Measurements from ENCODE around the gene RAET1L.
A peak's percentile ranks its signal among the peaks of the same experiment; 100 is the strongest.
"Not testable (repeated sequence)": the region's sequence is repeated elsewhere in the genome, so short reads cannot be mapped to it uniquely, and the experiment has no call there.

Gene RAET1L

GRCh38 chr6:150006961-150007464 lies 18.3 kb downstream of the RAET1L start:
- in situ Hi-C loops (cut with HindIII; ENCODE audit: low pct_unique_long_range_greater_than_20kb, low sequenced_read_pairs) = no loop called here
- no peak for DNase-seq (ENCODE audit: low read depth in 1 of 2, low spot score in 1 of 2)
- TF ChIP-seq JUND (IDR thresholded peaks at IDR 0.05; ENCODE audit: low read depth) = no peak

GRCh38 chr6:150005761-150006651 lies 19.3 kb downstream of the RAET1L start:
- TF ChIP-seq JUND (IDR thresholded peaks at IDR 0.05; ENCODE audit: low read depth) = no peak
- in situ Hi-C loops (cut with HindIII; ENCODE audit: low pct_unique_long_range_greater_than_20kb, low sequenced_read_pairs) = no loop called here
- DNase-seq (ENCODE audit: low read depth in 1 of 2, low spot score in 1 of 2) = no peak

GRCh38 chr6:150004783-150005717 lies 20.3 kb downstream of the RAET1L start:
- no peak for TF ChIP-seq JUND (IDR thresholded peaks at IDR 0.05; ENCODE audit: low read depth)
- in situ Hi-C loops (cut with HindIII; ENCODE audit: low pct_unique_long_range_greater_than_20kb, low sequenced_read_pairs) = no loop called here
- DNase-seq (ENCODE audit: low read depth in 1 of 2, low spot score in 1 of 2) = peak; percentile 92

- DNase-seq (ENCODE audit: low read depth in 1 of 2, low spot score in 1 of 2) = no peak
- TF ChIP-seq JUND (IDR thresholded peaks at IDR 0.05; ENCODE audit: low read depth) = no peak
- in situ Hi-C loops (cut with HindIII; ENCODE audit: low pct_unique_long_range_greater_than_20kb, low sequenced_read_pairs) = no loop called here
These were observed 21.1 kb downstream of the RAET1L start for GRCh38 chr6:150004101-150004782.

GRCh38 chr6:150003599-150003998 lies 21.7 kb downstream of the RAET1L start:
- DNase-seq (ENCODE audit: low read depth in 1 of 2, low spot score in 1 of 2); in situ Hi-C loops (cut with HindIII; ENCODE audit: low pct_unique_long_range_greater_than_20kb, low sequenced_read_pairs): not testable (repeated sequence)

DNA sequence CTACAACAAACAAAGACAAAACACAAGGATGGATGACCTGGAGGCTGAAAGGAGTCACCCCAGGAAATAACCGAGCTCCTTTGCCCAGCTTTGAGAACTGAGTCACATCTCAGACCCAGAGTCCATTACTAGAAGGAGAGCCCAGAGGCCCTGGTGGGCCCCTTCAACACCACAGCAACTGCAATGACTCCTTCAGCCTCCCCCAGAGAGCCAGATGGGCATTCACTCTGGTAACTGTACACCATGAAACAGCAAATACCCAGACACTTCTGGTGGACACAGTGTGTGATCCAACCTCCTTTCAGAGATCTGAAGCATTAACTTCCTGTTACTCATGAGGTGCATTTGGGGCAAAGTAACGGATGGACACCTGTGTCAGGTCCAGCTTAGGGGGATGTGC lies 22.6 kb downstream of the RAET1L start:
- no peak for DNase-seq (ENCODE audit: low read depth in 1 of 2, low spot score in 1 of 2)
- in situ Hi-C loops (cut with HindIII; ENCODE audit: low pct_unique_long_range_greater_than_20kb, low sequenced_read_pairs) = no loop called here

GRCh38 chr6:150001295-150002008 lies 23.9 kb downstream of the RAET1L start:
- DNase-seq (ENCODE audit: low read depth in 1 of 2, low spot score in 1 of 2) = no peak
- in situ Hi-C loops (cut with HindIII; ENCODE audit: low pct_unique_long_range_greater_than_20kb, low sequenced_read_pairs) = no loop called here
- TF ChIP-seq JUND (IDR thresholded peaks at IDR 0.05; ENCODE audit: low read depth) = no peak

More for the DNA sequence above, 22.6 kb downstream of the RAET1L start:
- no peak for TF ChIP-seq JUND (IDR thresholded peaks at IDR 0.05; ENCODE audit: low read depth)

DNA sequence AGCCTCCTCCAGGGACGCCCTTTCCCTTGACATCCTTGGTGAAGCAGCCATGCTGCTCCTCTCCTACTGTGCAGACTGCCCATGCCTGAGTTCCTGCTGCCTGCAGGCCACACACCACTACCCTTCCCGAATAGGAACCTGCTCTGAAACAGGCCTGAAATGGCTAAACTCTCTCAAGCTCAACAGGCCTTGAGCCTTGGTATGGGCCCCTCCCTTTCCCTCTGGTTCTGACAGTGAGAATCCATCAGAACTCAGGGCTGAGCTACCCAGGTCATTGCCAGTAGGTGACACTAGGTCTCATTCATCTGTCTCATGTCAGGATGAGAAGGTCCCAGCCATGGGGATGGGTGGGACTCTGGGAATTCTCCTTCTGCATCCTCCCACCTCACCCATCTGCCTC lies 25.7 kb downstream of the RAET1L start:
- no peak for DNase-seq (ENCODE audit: low read depth in 1 of 2, low spot score in 1 of 2)
- in situ Hi-C loops (cut with HindIII; ENCODE audit: low pct_unique_long_range_greater_than_20kb, low sequenced_read_pairs) = no loop called here
- TF ChIP-seq JUND (IDR thresholded peaks at IDR 0.05; ENCODE audit: low read depth) = no peak

DNA sequence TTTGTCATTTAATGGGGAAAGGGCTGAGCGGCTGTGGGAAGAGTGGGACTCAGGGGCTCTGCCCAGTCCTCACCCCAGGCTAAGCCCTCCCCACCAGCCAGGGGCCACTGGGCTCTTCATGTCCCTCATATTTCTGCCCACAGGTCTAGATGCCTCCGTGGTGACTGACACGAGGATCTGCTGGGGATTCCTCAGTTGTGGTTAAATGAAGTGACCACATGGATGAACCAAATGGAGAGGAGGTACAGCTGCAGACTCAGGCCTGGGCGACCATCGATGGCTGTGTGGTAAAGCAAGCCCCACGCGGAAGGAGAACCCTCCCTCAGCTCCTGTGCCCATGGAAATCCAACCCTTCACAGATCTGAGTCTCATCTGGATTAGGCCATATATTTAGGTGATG lies 29.4 kb downstream of the RAET1L start:
- DNase-seq (ENCODE audit: low read depth in 1 of 2, low spot score in 1 of 2) = no peak
- no peak for TF ChIP-seq JUND (IDR thresholded peaks at IDR 0.05; ENCODE audit: low read depth)
- in situ Hi-C loops (cut with HindIII; ENCODE audit: low pct_unique_long_range_greater_than_20kb, low sequenced_read_pairs) = no loop called here

DNA sequence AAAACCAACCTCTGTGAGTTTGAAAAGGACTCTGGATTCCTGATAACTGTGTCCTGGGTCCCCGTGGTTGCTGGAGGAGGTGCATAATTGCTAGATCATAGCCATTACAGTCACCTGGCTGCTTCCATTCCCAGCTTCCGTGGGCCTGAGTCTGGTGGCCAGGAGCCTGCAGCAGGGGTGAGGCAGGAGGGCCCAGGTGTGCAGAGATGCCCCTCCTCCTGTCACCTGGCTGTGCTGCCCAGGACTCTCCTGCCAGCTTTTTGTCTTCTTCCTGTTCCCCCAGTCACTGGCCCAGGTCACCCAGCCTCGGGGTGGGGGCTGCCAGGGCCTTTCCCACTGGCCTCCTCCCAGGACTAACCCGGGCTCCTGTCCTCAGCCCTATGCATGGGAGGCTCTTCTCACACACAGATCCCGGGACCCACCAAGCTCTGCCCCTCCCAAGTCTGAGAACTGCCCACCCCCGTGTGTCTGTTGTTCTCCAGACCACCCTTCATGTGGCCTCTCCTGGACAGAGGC lies 30.0 kb downstream of the RAET1L start:
- TF ChIP-seq JUND (IDR thresholded peaks at IDR 0.05; ENCODE audit: low read depth) = no peak
- in situ Hi-C loops (cut with HindIII; ENCODE audit: low pct_unique_long_range_greater_than_20kb, low sequenced_read_pairs) = no loop called here
- no peak for DNase-seq (ENCODE audit: low read depth in 1 of 2, low spot score in 1 of 2)

- DNase-seq (ENCODE audit: low read depth in 1 of 2, low spot score in 1 of 2) = no peak
- no peak for TF ChIP-seq JUND (IDR thresholded peaks at IDR 0.05; ENCODE audit: low read depth)
- in situ Hi-C loops (cut with HindIII; ENCODE audit: low pct_unique_long_range_greater_than_20kb, low sequenced_read_pairs) = no loop called here
These were observed 33.5 kb downstream of the RAET1L start for GRCh38 chr6:149991838-149992237.

GRCh38 chr6:149991472-149991795 lies 33.9 kb downstream of the RAET1L start:
- DNase-seq (ENCODE audit: low read depth in 1 of 2, low spot score in 1 of 2); in situ Hi-C loops (cut with HindIII; ENCODE audit: low pct_unique_long_range_greater_than_20kb, low sequenced_read_pairs): not testable (repeated sequence)

Measured in T47D (cell line).